Cardiac atrium fibroblast (primary cell): ENCODE results near the gene RAD23A. TPM values are rescaled to one million over a fixed set of nuclear protein-coding genes. Genes with fewer than 3 reads are reported as not detected.

ENCODE experiments used
- total RNA-seq: library from RNA; depleted of rRNA; stranded (reverse); fragments of >200 nt; gene quantifications from 2 replicates; pipeline ENCODE4 v1.2.3, GENCODE V29; 2015

Gene RAD23A
- 72.2 and 78.1 TPM in 2 replicates for total RNA-seq

GRCh38 chr19:12945479-12946091 is at the start of gene RAD23A:
Gene RAD23A (plus strand): TSS chr19:12945862. CDS start chr19:12945949, 87 bp downstream.

GRCh38 chr19:12933287-12934072 is 12.2 kb upstream of the RAD23A start, which contains the start of gene FARSA:
Gene FARSA (minus strand): TSS chr19:12933711. CDS start chr19:12933696, 15 bp downstream.

GRCh38 chr19:12937927-12938778 is 7.5 kb upstream of the RAD23A start, which contains the start of gene CALR:
Gene CALR (plus strand): TSS chr19:12938609. CDS start chr19:12938680, 71 bp downstream.

GRCh38 chr19:12956446-12957388 is 11.1 kb downstream of the RAD23A start, which contains the start of gene GADD45GIP1:
Gene GADD45GIP1 (minus strand): TSS chr19:12957223. CDS start chr19:12957212, 11 bp downstream.

GRCh38 chr19:12969292-12969988 is 23.8 kb downstream of the RAD23A start, which contains the start of gene DAND5:
Gene DAND5 (plus strand): TSS chr19:12969576. CDS start chr19:12969661, 85 bp downstream.

GRCh38 chr19:12994701-12995595 is 49.3 kb downstream of the RAD23A start, which contains the start of gene NFIX:
Gene NFIX (plus strand): TSS chr19:12995475. CDS start chr19:12995838, 363 bp downstream.

Other genes starting within 250 kb of the RAD23A start
- 7.0 and 10.0 TPM in 2 replicates for gene FBXW9, start 249.2 kb upstream of the RAD23A start, total RNA-seq
- gene TNPO2, start 221.9 kb upstream of the RAD23A start, total RNA-seq: 29.5 and 37.2 TPM in 2 replicates
- gene TRIR, start 211.2 kb upstream of the RAD23A start, total RNA-seq: 307 and 330 TPM in 2 replicates
- gene GET3, start 208.4 kb upstream of the RAD23A start, total RNA-seq: 62.5 and 74.4 TPM in 2 replicates
- not detected in 2 replicates for gene BEST2, start 194.1 kb upstream of the RAD23A start, total RNA-seq
- gene HOOK2, start 170.3 kb upstream of the RAD23A start, total RNA-seq: 11.7 and 22.7 TPM in 2 replicates
- gene JUNB, start 154.4 kb upstream of the RAD23A start, total RNA-seq: 265 and 362 TPM in 2 replicates
- gene PRDX2, start 144.1 kb upstream of the RAD23A start, total RNA-seq: 292 and 317 TPM in 2 replicates
- not detected in 2 replicates for gene THSD8, start 143.8 kb upstream of the RAD23A start, total RNA-seq
- gene RNASEH2A, start 139.3 kb upstream of the RAD23A start, total RNA-seq: 4.4 and 7.4 TPM in 2 replicates
- gene RTBDN, start 111.3 kb upstream of the RAD23A start, total RNA-seq: not detected in 2 replicates
- 0.32 TPM in 1 of 2 replicates, not detected in the other for gene MAST1, start 107.3 kb upstream of the RAD23A start, total RNA-seq
- 38.8 and 48.1 TPM in 2 replicates for gene DNASE2, start 64.4 kb upstream of the RAD23A start, total RNA-seq
- gene KLF1, start 58.7 kb upstream of the RAD23A start, total RNA-seq: not detected in 2 replicates
- 48.1 and 54.3 TPM in 2 replicates for gene GCDH, start 54.7 kb upstream of the RAD23A start, total RNA-seq
- gene SYCE2, start 26.6 kb upstream of the RAD23A start, total RNA-seq: 0.16 TPM in 1 of 2 replicates, not detected in the other
- gene FARSA, start 12.2 kb upstream of the RAD23A start, total RNA-seq: 48.0 and 52.2 TPM in 2 replicates
- 1,632 and 1,793 TPM in 2 replicates for gene CALR, start 7.3 kb upstream of the RAD23A start, total RNA-seq
- gene GADD45GIP1, start 11.4 kb downstream of the RAD23A start, total RNA-seq: 36.6 and 45.5 TPM in 2 replicates
- gene DAND5, start 23.7 kb downstream of the RAD23A start, total RNA-seq: not detected in 2 replicates
- 47.3 and 63.2 TPM in 2 replicates for gene NFIX, start 49.6 kb downstream of the RAD23A start, total RNA-seq
- 0.36 and 3.6 TPM in 2 replicates for gene LYL1, start 157.0 kb downstream of the RAD23A start, total RNA-seq
- 32.1 and 40.0 TPM in 2 replicates for gene TRMT1, start 170.9 kb downstream of the RAD23A start, total RNA-seq
- gene NACC1, start 172.4 kb downstream of the RAD23A start, total RNA-seq: 48.6 and 65.6 TPM in 2 replicates
- 32.9 and 62.7 TPM in 2 replicates for gene STX10, start 204.5 kb downstream of the RAD23A start, total RNA-seq
- 88.8 and 162 TPM in 2 replicates for gene IER2, start 204.5 kb downstream of the RAD23A start, total RNA-seq